WTC11 (cell line): ENCODE data around the gene TMEM164. TPM values are rescaled to one million over a fixed set of nuclear protein-coding genes. Genes with fewer than 3 reads are reported as not detected.

Experiments used
- ATAC-seq: fragments of 200-7000 bp; cut with Tn5 transposase; 2 replicates; pipeline ENCODE4 v1.10.0; 2021; ENCODE audit warnings: mild to moderate bottlenecking, moderate library complexity
- CTCF ChIA-PET: fragments of 300-600 bp; sonication (Branson Sonifier 250); formaldehyde crosslinking; loops from one replicate; lab custom pipeline; 2021; ENCODE audit warnings: antibody characterized with exemption; lab: Charles Lee
- POLR2A ChIA-PET: fragments of 350-600 bp; sonication (Branson Sonifier 250); formaldehyde crosslinking; loops from one replicate; lab custom pipeline; 2021; ENCODE audit warnings: antibody characterized with exemption; lab: Charles Lee
- DNase-seq: peaks from one replicate; pipeline ENCODE4 v3.0.0; 2021; ENCODE audit warnings: low spot score
- H3K27ac Mint-ChIP-seq: 2 replicates; pipeline ENCODE4 v1.8.0; 2021; ENCODE audit warnings: mixed read lengths
- H3K27me3 Mint-ChIP-seq: 2 replicates; pipeline ENCODE4 v1.8.0; 2021; ENCODE audit warnings: low read depth, mild to moderate bottlenecking, moderate library complexity, mixed read lengths
- H3K36me3 Mint-ChIP-seq: 2 replicates; pipeline ENCODE4 v1.8.0; 2021; ENCODE audit warnings: mixed read lengths
- H3K4me1 Mint-ChIP-seq: 2 replicates; pipeline ENCODE4 v1.8.0; 2022; ENCODE audit warnings: mixed read lengths
- H3K4me3 Mint-ChIP-seq: 2 replicates; pipeline ENCODE4 v1.8.0; 2021; ENCODE audit warnings: mild to moderate bottlenecking, moderate library complexity, mixed read lengths
- H3K9me3 Mint-ChIP-seq: 2 replicates; pipeline ENCODE4 v1.8.0; 2021; ENCODE audit warnings: mixed read lengths
- ATF1 ChIP-seq: sonication (generic); formaldehyde crosslinking; IDR thresholded peaks from 2 replicates; pipeline ENCODE4 v1.8.1; 2023; ENCODE audit warnings: mild to moderate bottlenecking, moderate library complexity, missing genetic modification reagents
- FOXP1 ChIP-seq: sonication (generic); formaldehyde crosslinking; IDR thresholded peaks from 2 replicates; pipeline ENCODE4 v1.8.0; 2022; ENCODE audit warnings: missing genetic modification reagents, mild to moderate bottlenecking, moderate library complexity, borderline replicate concordance
- HMGXB4 ChIP-seq: sonication (generic); formaldehyde crosslinking; IDR thresholded peaks from 2 replicates; pipeline ENCODE4 v1.8.1; 2023; ENCODE audit warnings: mild to moderate bottlenecking, moderate library complexity, missing genetic modification reagents
- IRF1 ChIP-seq: sonication (generic); formaldehyde crosslinking; IDR thresholded peaks from 2 replicates; pipeline ENCODE4 v1.8.0; 2023; ENCODE audit warnings: missing genetic modification reagents
- JUN ChIP-seq: sonication (generic); formaldehyde crosslinking; IDR thresholded peaks from 2 replicates; pipeline ENCODE4 v1.8.0; 2023; ENCODE audit warnings: mild to moderate bottlenecking, missing genetic modification reagents
- KAT7 ChIP-seq: sonication (generic); formaldehyde crosslinking; IDR thresholded peaks from 2 replicates; pipeline ENCODE4 v1.8.1; 2023; ENCODE audit warnings: missing genetic modification reagents, mild to moderate bottlenecking, borderline replicate concordance
- OVOL2 ChIP-seq: fragments of 250-450 bp; sonication (Bioruptor Pico); IDR thresholded peaks from 2 replicates; pipeline ENCODE4 v1.9.0; 2021; ENCODE audit warnings: mild to moderate bottlenecking, borderline replicate concordance
- PRRX2 ChIP-seq: fragments of 250-450 bp; sonication (Bioruptor Pico); IDR thresholded peaks from 2 replicates; pipeline ENCODE4 v1.8.0; 2021; ENCODE audit warnings: mild to moderate bottlenecking
- SMAD3 ChIP-seq: sonication (generic); formaldehyde crosslinking; IDR thresholded peaks from 2 replicates; pipeline ENCODE4 v1.8.0; 2022; ENCODE audit warnings: missing genetic modification reagents, mild to moderate bottlenecking, borderline replicate concordance
- SOX15 ChIP-seq: fragments of 250-450 bp; sonication (Bioruptor Pico); IDR thresholded peaks from 2 replicates; pipeline ENCODE4 v1.9.0; 2021; ENCODE audit warnings: mild to moderate bottlenecking
- SP1 ChIP-seq: sonication (generic); formaldehyde crosslinking; conservative IDR thresholded peaks from 2 replicates; pipeline ENCODE4 v1.8.1; 2022; ENCODE audit warnings: missing genetic modification reagents
- TCF7 ChIP-seq: sonication (generic); formaldehyde crosslinking; IDR thresholded peaks from 2 replicates; pipeline ENCODE4 v1.8.0; 2022; ENCODE audit warnings: mild to moderate bottlenecking, low read depth, missing genetic modification reagents, moderate library complexity
- ZNF121 ChIP-seq: sonication (generic); formaldehyde crosslinking; IDR thresholded peaks from 2 replicates; pipeline ENCODE4 v1.8.0; 2023; ENCODE audit warnings: missing genetic modification reagents
- ZNF263 ChIP-seq: sonication (generic); formaldehyde crosslinking; IDR thresholded peaks from 2 replicates; pipeline ENCODE4 v1.8.1; 2022; ENCODE audit warnings: low read depth, mild to moderate bottlenecking, moderate library complexity, missing genetic modification reagents
- ZNF281 ChIP-seq: sonication (generic); formaldehyde crosslinking; IDR thresholded peaks from 2 replicates; pipeline ENCODE4 v1.8.0; 2023; ENCODE audit warnings: mild to moderate bottlenecking, missing genetic modification reagents
- ZNF396 ChIP-seq: fragments of 250-450 bp; sonication (Bioruptor Pico); IDR thresholded peaks from 2 replicates; pipeline ENCODE4 v1.8.0; 2021; ENCODE audit warnings: mild to moderate bottlenecking, moderate library complexity, borderline replicate concordance
- ZNF425 ChIP-seq: fragments of 250-450 bp; sonication (Bioruptor Pico); conservative IDR thresholded peaks from 2 replicates; pipeline ENCODE4 v1.9.0; 2021; ENCODE audit warnings: mild to moderate bottlenecking
- total RNA-seq: library from RNA; stranded (reverse); gene quantifications from 3 replicates; pipeline ENCODE4 v1.2.3, GENCODE V29; 2021
- TF ChIP-seq, protein P1 (sequence below): fragments of 250-450 bp; sonication (Bioruptor Pico); IDR thresholded peaks from 2 replicates; pipeline ENCODE4 v1.9.0; 2021; ENCODE audit warnings: moderate library complexity, mild to moderate bottlenecking, inconsistent platforms, borderline replicate concordance
- TF ChIP-seq, protein P2 (sequence below): sonication (generic); formaldehyde crosslinking; IDR thresholded peaks from 2 replicates; pipeline ENCODE4 v1.8.1; 2022; ENCODE audit warnings: missing genetic modification reagents, borderline replicate concordance

Gene TMEM164
- total RNA-seq, 1 experiment from 2014 or later: 16.0 TPM

- H3K4me3 Mint-ChIP-seq: no peak overlapping the region
- H3K4me1 Mint-ChIP-seq: no peaks in the 10 kb centered on the region
- H3K27ac Mint-ChIP-seq: no peak overlapping the region
- no peak for TF ChIP-seq IRF1 (CRISPR knock-in tag)
- TF ChIP-seq ZNF396 (CRISPR knock-in tag): no peak
- no peak for TF ChIP-seq ATF1 (CRISPR knock-in tag)
- TF ChIP-seq, all 79 proteins: peak for 0
- Mint-ChIP-seq H3K36me3 (no peaks in the 10 kb centered on the region), H3K27me3 (no peaks in the 10 kb centered on the region), H3K9me3 (no peaks in the 10 kb centered on the region)
- DNase-seq (no peak), ATAC-seq (no peak)
- ChIA-PET CTCF (no interaction called here), POLR2A (no interaction called here)
Observed at GRCh38 chrX:110060846-110061537, 58.1 kb downstream of the TMEM164 start.

GRCh38 chrX:110062919-110063318 is 60.0 kb downstream of the TMEM164 start:
- TF ChIP-seq ZNF263 (CRISPR knock-in tag): no peak
- no peak for TF ChIP-seq ZNF281 (CRISPR knock-in tag)
- TF ChIP-seq, protein P1, sequence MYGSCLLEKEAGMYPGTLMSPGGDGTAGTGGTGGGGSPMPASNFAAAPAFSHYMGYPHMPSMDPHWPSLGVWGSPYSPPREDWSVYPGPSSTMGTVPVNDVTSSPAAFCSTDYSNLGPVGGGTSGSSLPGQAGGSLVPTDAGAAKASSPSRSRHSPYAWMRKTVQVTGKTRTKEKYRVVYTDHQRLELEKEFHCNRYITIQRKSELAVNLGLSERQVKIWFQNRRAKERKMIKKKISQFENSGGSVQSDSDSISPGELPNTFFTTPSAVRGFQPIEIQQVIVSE (CRISPR knock-in tag): no peak
- TF ChIP-seq SMAD3: no peak
- no peak for TF ChIP-seq FOXP1 (CRISPR knock-in tag)
- TF ChIP-seq ATF1 (CRISPR knock-in tag): no peak
- TF ChIP-seq KAT7 (CRISPR knock-in tag): no peak
- no peak for TF ChIP-seq TCF7 (CRISPR knock-in tag)
- no peak for TF ChIP-seq SOX15 (CRISPR knock-in tag)
- TF ChIP-seq ZNF121 (CRISPR knock-in tag): no peak
- TF ChIP-seq, protein P2, sequence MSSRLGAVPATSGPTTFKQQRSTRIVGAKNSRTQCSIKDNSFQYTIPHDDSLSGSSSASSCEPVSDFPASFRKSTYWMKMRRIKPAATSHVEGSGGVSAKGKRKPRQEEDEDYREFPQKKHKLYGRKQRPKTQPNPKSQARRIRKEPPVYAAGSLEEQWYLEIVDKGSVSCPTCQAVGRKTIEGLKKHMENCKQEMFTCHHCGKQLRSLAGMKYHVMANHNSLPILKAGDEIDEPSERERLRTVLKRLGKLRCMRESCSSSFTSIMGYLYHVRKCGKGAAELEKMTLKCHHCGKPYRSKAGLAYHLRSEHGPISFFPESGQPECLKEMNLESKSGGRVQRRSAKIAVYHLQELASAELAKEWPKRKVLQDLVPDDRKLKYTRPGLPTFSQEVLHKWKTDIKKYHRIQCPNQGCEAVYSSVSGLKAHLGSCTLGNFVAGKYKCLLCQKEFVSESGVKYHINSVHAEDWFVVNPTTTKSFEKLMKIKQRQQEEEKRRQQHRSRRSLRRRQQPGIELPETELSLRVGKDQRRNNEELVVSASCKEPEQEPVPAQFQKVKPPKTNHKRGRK (CRISPR knock-in tag): no peak
- no peak for TF ChIP-seq PRRX2 (CRISPR knock-in tag)
- no peak for TF ChIP-seq HMGXB4 (CRISPR knock-in tag)
- TF ChIP-seq OVOL2: no peak
- no peak for TF ChIP-seq ZNF425 (CRISPR knock-in tag)
- no peak for TF ChIP-seq JUN (CRISPR knock-in tag)
- no peak for TF ChIP-seq SP1 (CRISPR knock-in tag)
- TF ChIP-seq, all 79 proteins: peak for 0
- CTCF ChIA-PET: no interaction called here
- H3K27ac Mint-ChIP-seq: no peak overlapping the region

More at GRCh38 chrX:110062919-110063318, 60.0 kb downstream of the TMEM164 start:
- no peak for ATAC-seq
- DNase-seq: no peak
- no peaks in the 10 kb centered on the region for H3K36me3 Mint-ChIP-seq
- no peak overlapping the region for H3K4me3 Mint-ChIP-seq
- POLR2A ChIA-PET: no interaction called here
- H3K9me3 Mint-ChIP-seq: no peaks in the 10 kb centered on the region
- H3K27me3 Mint-ChIP-seq: no peaks in the 10 kb centered on the region
- H3K4me1 Mint-ChIP-seq: 0 out of 2 replicates have a peak, but pooled peaks cover 2% of the 10 kb centered on the region
